Tibial nerve (tissue), 3 donors: ENCODE results near the gene AZIN2.

Experiments used
- CTCF ChIP-seq, 5 experiments: fragments of 200-600 bp in 3 of 5; fragments of 450-650 bp in 2 of 5; sonication (generic) in 3 of 5; IDR thresholded peaks; one replicate each; pipeline ENCODE4 v1.5.1; 2016 to 2019; ENCODE audit warnings: antibody characterized with exemption in 5 of 5, mild to moderate bottlenecking in 3 of 5, moderate library complexity in 2 of 5
- POLR2A ChIP-seq, 2 donors: fragments of 450-650 bp; IDR thresholded peaks; one replicate each; pipeline ENCODE4 v1.6.1; 2017; ENCODE audit warnings: antibody characterized with exemption in 2 of 2, mild to moderate bottlenecking in 2 of 2, moderate library complexity in 2 of 2

GRCh38 chr1:33126411-33127000, 45.6 kb downstream of the AZIN2 start:
- no peak for TF ChIP-seq CTCF (IDR thresholded peaks at IDR 0.05)
- no peak for TF ChIP-seq POLR2A (IDR thresholded peaks at IDR 0.05)
